ES-I3 (cell line): Measurements from ENCODE around the gene ATXN1.

Source experiments
- H3K36me3 ChIP-seq: 2 replicates; pipeline ENCODE4 v1.6.1; 2013; ENCODE audit warnings: mild to moderate bottlenecking, low read length, control low read depth, moderate library complexity; ENCODE audit not compliant: insufficient read depth
- H3K4me1 ChIP-seq: 2 replicates; pipeline ENCODE4 v1.6.1; 2013; ENCODE audit warnings: mild to moderate bottlenecking, control low read depth, low read length; ENCODE audit not compliant: insufficient read depth
- H3K9ac ChIP-seq: 2 replicates; pipeline ENCODE4 v1.6.1; 2013; ENCODE audit warnings: low read depth, mild to moderate bottlenecking, low read length, moderate library complexity
- H3K9me3 ChIP-seq: 2 replicates; pipeline ENCODE4 v1.6.1; 2013; ENCODE audit warnings: mild to moderate bottlenecking, low read length, moderate library complexity; ENCODE audit not compliant: control insufficient read depth, insufficient read depth

ATXN1 gene

GRCh38 chr6:16749516-16750485 lies 11.5 kb downstream of the ATXN1 start:
- no peaks in the 10 kb centered on the region for H3K9me3 ChIP-seq
- no peak overlapping the region for H3K9ac ChIP-seq
- peaks cover 22% of the 10 kb centered on the region for H3K4me1 ChIP-seq
- no peaks in the 10 kb centered on the region; the same call in 1 of the 2 replicates for H3K36me3 ChIP-seq

- no peaks in the 10 kb centered on the region; the same call in 1 of the 2 replicates for H3K36me3 ChIP-seq
- peaks cover 22% of the 10 kb centered on the region for H3K4me1 ChIP-seq
- no peak overlapping the region for H3K9ac ChIP-seq
- H3K9me3 ChIP-seq = no peaks in the 10 kb centered on the region
These were observed 13.3 kb downstream of the ATXN1 start for GRCh38 chr6:16748025-16748319.

- Histone ChIP-seq H3K9ac (no peak overlapping the region), H3K36me3 (no peaks in the 10 kb centered on the region; the same call in 1 of the 2 replicates), H3K4me1 (peaks cover 22% of the 10 kb centered on the region), H3K9me3 (no peaks in the 10 kb centered on the region)
These were observed 13.8 kb downstream of the ATXN1 start for GRCh38 chr6:16747232-16748024.

- no peak overlapping the region for H3K9ac ChIP-seq
- no peaks in the 10 kb centered on the region; the same call in 1 of the 2 replicates for H3K36me3 ChIP-seq
- no peaks in the 10 kb centered on the region for H3K9me3 ChIP-seq
- H3K4me1 ChIP-seq = peaks cover 15% of the 10 kb centered on the region
These were observed 14.4 kb downstream of the ATXN1 start for GRCh38 chr6:16746812-16747211.

GRCh38 chr6:16746401-16746800 lies 14.9 kb downstream of the ATXN1 start:
- H3K4me1 ChIP-seq = peaks cover 12% of the 10 kb centered on the region
- no peak overlapping the region for H3K9ac ChIP-seq
- no peaks in the 10 kb centered on the region; the same call in 1 of the 2 replicates for H3K36me3 ChIP-seq
- no peaks in the 10 kb centered on the region for H3K9me3 ChIP-seq

GRCh38 chr6:16743664-16744210 lies 17.5 kb downstream of the ATXN1 start:
- no peaks in the 10 kb centered on the region for H3K36me3 ChIP-seq
- no peaks in the 10 kb centered on the region for H3K4me1 ChIP-seq
- no peak overlapping the region for H3K9ac ChIP-seq
- no peaks in the 10 kb centered on the region for H3K9me3 ChIP-seq

- Histone ChIP-seq H3K36me3 (no peaks in the 10 kb centered on the region), H3K9me3 (no peaks in the 10 kb centered on the region), H3K9ac (no peak overlapping the region), H3K4me1 (peaks cover 12% of the 10 kb centered on the region; the same call in 1 of the 2 replicates)
These were observed 19.1 kb downstream of the ATXN1 start for GRCh38 chr6:16742116-16742515.

- H3K4me1 ChIP-seq = peaks cover 19% of the 10 kb centered on the region
- H3K36me3 ChIP-seq = no peaks in the 10 kb centered on the region
These were observed 19.9 kb downstream of the ATXN1 start for GRCh38 chr6:16741112-16742016.

GRCh38 chr6:16740097-16740496 lies 21.2 kb downstream of the ATXN1 start:
- no peaks in the 10 kb centered on the region for H3K36me3 ChIP-seq
- H3K9ac ChIP-seq = no peak overlapping the region
- peaks cover 19% of the 10 kb centered on the region for H3K4me1 ChIP-seq
- no peaks in the 10 kb centered on the region for H3K9me3 ChIP-seq

More at GRCh38 chr6:16741112-16742016, 19.9 kb downstream of the ATXN1 start:
- Histone ChIP-seq H3K9ac (no peak overlapping the region), H3K9me3 (no peaks in the 10 kb centered on the region)

- Histone ChIP-seq H3K36me3 (no peaks in the 10 kb centered on the region), H3K4me1 (peaks cover 19% of the 10 kb centered on the region), H3K9ac (no peak overlapping the region), H3K9me3 (no peaks in the 10 kb centered on the region)
These were observed 21.9 kb downstream of the ATXN1 start for GRCh38 chr6:16739329-16739801.

GRCh38 chr6:16737925-16738324 lies 23.3 kb downstream of the ATXN1 start:
- H3K9me3 ChIP-seq = no peaks in the 10 kb centered on the region
- H3K36me3 ChIP-seq = no peaks in the 10 kb centered on the region
- peaks cover 19% of the 10 kb centered on the region for H3K4me1 ChIP-seq
- H3K9ac ChIP-seq = no peak overlapping the region

- Histone ChIP-seq H3K4me1 (peaks cover 19% of the 10 kb centered on the region), H3K9ac (no peak overlapping the region), H3K9me3 (no peaks in the 10 kb centered on the region), H3K36me3 (no peaks in the 10 kb centered on the region)
These were observed 24.1 kb downstream of the ATXN1 start for GRCh38 chr6:16736856-16737775.

GRCh38 chr6:16735014-16735413 lies 26.2 kb downstream of the ATXN1 start:
- H3K4me1 ChIP-seq = peaks cover 19% of the 10 kb centered on the region

More at GRCh38 chr6:16735014-16735413, 26.2 kb downstream of the ATXN1 start:
- no peaks in the 10 kb centered on the region for H3K36me3 ChIP-seq
- H3K9me3 ChIP-seq = no peaks in the 10 kb centered on the region
- H3K9ac ChIP-seq = no peak overlapping the region
